ENCODE data around the gene SNRNP35.
"Not testable (repeated sequence)": the region's sequence is repeated elsewhere in the genome, so short reads cannot be mapped to it uniquely, and the experiment has no call there.

SNRNP35 gene

DNA sequence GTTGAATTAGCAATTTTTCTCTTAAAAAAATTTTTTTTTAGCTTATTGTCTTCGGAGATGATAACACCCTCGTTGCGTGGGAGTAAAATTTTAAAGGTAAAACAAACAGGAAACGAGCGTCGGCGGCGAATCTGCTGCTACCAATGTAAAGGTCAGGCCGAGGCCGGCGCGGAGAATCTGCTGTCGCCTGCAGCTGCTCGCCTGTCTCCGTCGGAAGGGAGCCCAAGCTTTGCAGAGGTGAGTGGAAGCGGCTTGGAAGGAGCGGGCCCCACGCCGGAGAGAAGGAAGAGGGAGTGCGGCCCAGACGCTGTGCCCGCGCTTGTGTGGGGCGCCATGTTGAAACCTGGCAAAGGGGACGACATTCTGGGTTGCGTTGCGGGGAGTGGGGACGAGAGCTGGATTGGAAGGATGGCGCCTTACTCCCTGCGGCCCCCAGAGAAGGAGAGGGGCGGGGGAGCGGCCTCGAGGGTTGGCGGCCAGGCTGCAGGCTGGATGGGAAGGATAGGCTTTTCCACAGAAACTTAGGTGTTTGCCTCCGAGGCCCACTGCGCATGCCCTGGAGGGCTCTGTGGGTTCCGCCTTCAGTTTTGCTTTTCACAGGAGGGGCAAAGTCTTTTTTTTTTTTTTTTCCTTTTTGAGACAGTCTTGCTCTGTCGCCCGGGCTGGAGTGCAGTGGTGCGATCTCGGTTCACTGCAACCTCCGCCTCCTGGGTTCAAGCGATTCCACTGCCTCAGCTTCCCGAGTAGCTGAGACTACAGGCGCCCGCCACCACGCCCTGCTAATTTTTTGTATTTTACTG, at the start of gene SNRNP35:
SNRNP35 (plus strand) TSS at position 160 of the 800 bp plus-strand sequence. CDS start 7,402 bp downstream, outside the sequence.
- peak; percentile 85 for DNase-seq

DNA sequence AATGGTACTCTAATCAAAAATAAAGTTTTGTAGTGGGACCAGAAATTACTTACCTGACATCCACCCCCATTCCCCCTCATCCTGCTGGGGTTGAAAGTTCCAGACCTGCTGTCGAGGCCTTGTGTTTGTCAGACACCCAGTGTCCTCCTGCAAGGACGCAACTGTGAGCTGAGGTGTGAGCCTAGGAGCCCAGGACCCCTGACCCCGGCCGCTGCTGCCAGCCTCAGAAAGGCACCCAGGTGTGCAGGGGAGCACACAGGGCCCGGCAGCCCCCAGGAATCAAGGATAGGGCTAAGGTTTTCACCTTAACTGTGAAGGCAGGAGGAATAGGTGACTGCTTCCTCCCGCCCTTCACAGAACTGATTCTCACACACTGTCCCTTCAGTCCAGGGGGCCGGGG, 49.3 kb upstream of the SNRNP35 start:
- not testable (repeated sequence) for DNase-seq

DNA sequence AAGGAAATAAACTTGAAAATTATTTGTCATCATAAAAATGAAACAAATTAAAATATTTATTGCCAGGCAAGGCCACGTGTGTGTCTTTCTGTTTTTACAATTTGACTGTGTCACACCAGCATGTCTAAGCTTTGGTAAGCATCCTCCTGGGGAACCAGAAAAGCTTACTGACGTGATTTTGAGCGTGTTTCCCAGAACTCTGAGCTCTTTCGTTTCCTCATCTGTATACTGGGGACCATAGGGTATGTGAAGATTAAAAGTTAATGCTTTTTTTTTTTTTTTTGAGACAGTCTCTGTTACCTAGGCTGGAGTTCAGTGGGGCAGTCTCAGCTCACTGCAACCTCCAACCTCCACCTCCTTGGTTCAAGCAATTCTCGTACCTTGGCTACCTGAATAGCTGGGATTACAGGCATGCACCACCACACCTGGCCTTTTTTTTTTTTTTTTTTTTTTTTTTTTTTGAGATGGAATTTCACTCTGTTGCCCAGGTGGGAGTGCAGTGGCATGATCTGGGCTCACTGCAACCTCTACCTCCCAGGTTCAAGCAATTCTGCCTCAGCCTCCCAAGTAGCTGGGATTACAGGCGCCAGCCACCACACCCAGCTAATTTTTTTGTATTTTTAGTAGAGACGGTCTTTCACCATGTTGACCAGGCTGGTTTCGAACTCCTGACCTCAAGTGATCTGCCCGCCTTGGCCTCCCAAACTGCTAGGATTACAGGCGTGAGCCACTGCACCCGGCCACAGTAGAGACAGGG, 48.5 kb upstream of the SNRNP35 start:
- DNase-seq, result not testable (repeated sequence)

GRCh38 chr12:123410041-123410412, 47.9 kb upstream of the SNRNP35 start:
- no peak for DNase-seq

DNA sequence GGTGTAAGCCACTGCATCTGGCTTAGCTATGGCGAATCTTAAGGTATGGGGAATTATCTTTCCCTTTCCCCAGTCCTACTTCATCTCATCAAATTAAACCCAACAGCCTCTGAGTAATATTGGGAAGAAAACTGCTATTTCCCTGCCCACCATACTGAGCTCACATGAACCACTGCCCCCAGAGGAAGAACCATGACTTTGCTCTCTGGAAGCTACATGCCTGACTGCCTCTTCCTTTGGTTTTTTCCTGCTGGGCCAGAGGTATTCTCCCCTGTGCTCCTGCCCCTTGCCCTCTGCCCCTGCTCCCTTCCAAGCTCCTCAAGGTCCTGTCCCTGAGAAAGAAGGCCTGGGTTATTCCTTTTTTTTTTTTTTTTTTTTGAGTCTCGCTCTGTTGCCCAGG, 36.6 kb upstream of the SNRNP35 start:
- DNase-seq, result no peak

DNA sequence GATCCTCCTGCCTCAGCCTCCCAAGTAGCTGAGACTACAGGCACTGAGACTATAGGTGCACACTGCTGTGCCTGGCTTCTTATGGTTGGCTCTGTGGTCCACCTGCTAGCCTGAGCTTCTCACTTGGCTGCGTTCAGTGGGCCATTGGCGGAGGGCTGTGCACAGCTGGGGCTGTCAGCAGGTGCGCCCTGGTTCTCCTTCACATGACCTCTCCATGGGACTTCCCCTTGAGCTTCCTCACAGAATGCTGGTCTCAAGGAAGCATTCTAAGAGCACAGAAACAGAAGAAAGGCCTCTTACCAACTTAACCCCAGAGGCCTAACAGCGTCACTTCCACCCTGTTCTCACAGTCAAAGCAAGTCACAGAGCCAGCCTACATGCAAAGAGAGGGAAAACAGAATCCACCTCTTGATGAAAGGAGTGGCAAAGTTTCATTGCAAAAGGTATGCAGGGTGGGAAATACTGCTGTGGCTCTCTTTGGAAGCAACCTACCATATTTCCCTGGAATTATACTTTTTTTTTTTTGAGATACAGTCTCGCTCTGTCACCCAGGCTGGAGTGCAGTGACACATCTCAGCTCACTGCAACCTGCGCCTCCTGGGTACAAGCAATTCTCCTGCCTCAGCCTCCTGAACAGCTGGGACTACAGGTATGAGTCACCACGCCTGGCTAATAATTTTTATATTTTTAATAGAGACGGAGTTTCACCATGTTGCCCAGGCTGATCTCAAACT, 30.7 kb upstream of the SNRNP35 start:
- DNase-seq, result peak; percentile 73

- DNase-seq, result no peak
Observed at GRCh38 chr12:123428591-123428990, 29.3 kb upstream of the SNRNP35 start.

DNA sequence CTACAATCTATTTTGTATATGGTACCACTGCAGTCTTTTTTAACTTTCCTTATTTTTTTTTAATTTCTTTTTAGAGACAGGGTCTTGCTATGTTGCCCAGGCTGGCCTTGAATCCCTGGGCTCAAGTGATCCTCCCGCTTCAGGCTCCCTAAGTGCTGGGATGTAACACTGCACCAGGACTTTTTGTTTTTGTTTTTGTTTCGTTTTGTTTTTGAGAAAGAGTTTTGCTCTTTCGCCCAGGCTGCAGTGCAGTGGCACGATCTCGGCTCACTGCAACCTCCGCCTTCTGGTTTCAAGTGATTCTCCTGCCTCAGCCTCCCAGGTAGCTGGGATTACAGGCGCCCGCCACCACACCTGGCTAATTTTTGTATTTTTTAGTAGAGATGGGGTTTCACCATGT, 28.8 kb upstream of the SNRNP35 start:
- DNase-seq, result not testable (repeated sequence)

DNA sequence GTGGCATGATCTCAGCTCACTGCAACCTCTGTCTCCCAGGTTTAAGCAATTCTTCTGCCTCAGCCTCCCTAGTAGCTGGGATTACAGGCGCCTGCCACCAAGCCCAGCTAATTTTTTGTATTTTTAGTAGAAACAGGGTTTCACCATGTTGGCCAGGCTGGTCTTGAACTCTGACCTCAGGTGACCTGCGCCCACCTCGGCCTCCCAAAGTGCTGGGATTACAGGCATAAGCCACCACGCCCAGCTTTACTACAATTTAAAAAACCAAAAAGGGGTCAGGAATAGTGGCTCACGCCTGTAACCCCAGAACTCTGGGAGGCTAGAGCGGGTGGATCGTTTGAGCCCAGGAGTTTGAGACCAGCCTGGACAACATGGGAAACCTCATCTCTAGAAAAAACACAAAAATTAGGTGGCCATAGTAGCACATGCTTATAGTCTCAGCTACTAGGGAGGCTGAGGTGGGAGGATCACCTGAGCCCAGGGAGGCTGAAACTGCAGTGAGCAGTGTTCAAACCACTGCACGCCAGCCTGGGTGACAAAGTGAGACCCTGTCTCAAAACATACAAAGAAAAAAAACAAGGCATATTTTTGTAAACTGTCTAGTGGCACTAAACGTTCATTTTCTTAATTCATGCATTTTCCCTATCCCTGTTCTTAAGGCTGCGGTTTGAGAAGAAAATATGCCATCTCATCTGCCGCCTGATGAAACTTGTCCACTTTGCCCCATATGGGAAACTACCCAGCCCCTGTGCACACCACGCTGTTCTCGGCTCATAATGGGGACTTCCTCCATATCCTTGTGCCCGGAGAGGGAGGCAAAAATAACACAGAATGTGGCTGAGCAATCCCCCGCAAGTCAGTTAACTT, 25.8 kb upstream of the SNRNP35 start:
- DNase-seq, result peak; percentile 52

GRCh38 chr12:123433615-123434014, 24.3 kb upstream of the SNRNP35 start:
- DNase-seq, result no peak

- DNase-seq, result no peak
Observed at GRCh38 chr12:123435636-123436016, 22.3 kb upstream of the SNRNP35 start.

- DNase-seq, result peak; percentile 91
Observed at GRCh38 chr12:123436017-123436964, 21.6 kb upstream of the SNRNP35 start, which contains the start of gene RILPL2. TSS of gene RILPL2 (minus strand) at chr12:123436684. CDS start at chr12:123436420, 264 bp downstream.

DNA sequence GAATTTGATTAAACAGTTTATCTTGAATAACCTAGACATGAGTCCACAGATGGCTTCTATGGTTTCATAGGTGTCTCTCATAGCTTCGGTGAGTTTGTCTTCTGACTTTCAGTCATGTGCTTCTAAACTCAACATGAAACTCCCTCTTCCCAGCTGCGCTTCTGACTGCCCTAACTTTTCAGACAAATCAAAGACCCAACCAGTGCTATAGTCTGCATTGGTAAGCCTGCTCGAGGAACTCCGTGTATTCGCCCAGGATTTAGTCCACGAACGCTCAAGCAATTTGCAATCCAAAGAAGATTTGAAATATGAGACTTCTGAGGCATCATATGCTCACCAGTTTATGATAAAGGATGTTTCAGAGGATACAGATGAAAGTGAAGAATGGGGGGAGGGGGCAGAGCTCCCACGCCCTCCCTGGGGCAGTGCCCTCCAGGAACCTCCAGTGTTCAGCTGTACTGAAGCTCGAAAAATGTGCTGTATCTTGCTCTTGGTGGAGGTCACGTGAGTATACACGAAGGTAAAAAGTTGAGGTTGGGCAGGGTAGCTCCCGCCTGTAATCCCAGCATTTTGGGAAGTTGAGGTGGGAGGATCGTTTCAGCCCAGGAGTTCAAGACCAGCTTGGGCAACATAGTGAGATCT, 16.3 kb upstream of the SNRNP35 start:
- no peak for DNase-seq

DNA sequence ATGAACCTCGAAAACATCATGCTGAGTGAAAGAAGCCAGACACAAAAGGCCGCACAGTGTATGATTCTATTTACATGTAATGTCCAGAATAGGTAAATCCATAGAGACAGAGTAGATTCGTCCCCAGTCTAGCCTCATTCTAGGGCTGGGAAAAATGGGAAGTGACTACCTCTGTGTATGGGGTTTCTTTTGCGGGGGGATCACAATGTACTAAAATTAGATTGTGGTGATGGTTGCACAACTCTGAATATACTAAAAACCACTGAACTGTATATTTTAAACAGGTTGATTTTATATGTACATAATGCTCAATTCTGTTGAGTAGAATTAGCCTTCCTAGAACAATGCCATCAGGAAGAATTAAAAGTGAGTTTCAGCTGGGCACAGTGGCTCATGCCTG, 15.2 kb upstream of the SNRNP35 start:
- no peak for DNase-seq

- DNase-seq, result no peak
Observed at GRCh38 chr12:123444092-123445026, 13.6 kb upstream of the SNRNP35 start.

DNA sequence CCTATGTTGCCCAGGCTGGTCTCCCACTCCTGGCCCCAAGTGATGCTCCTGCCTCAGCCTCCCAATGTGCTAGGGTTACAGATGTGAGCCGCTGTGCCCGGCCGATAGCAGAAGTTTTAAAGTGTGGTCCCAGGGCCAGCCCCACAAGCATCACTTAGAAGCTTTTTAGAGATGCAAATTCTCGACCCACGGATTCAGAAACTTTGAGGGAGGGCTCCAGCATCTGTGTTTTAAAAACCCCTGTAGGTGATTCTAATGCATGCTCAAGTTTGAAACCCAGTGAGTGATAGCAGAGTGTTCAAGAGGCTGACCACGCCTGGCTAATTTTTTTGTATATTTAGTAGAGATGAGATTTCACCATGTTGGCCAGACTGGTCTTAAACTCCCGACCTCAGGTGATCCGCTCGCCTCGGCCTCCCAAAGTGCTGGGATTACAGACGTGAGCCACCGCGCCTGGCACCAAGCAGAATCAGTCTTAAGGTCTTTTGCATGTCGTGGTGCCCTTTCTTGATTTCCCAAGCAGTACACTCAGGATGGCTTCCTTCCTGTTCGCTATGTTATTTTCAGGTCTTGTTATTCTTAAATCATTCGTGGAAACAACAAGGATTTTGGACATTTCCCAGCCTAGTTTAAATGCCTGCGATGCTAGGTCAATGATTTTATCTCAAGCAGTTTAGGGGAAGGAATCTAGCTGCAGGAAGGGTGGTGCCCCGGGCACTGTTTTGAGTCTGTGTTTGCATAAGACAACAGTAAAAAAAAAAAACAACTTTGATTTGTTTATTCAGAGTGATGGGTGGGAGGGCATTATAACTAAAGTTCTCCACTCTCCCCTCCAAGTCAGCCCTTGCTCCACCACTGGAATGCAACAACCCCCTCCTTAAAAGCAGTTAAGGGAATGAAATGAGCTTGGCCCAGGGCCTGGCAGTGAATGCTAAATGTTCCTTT, 12.3 kb upstream of the SNRNP35 start:
- DNase-seq, result no peak

DNA sequence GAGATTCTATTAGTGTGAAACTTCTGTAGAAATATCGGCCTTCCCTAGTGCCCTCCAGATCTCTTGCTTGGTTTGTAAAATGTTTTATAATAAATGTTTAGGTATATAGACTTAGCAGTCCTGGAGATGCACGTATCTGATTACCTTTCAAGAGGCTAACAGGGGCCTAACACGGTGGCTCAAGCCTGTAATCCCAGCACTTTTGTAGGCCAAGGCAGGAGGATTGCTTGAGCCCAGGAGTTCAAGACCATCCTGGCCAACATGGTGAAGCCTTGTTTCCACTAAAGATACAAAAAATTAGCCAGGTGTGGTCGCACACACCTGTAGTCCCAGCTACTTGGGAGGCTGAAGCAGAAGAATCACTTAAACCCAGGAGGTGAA, 11.6 kb upstream of the SNRNP35 start:
- DNase-seq, result no peak

DNA sequence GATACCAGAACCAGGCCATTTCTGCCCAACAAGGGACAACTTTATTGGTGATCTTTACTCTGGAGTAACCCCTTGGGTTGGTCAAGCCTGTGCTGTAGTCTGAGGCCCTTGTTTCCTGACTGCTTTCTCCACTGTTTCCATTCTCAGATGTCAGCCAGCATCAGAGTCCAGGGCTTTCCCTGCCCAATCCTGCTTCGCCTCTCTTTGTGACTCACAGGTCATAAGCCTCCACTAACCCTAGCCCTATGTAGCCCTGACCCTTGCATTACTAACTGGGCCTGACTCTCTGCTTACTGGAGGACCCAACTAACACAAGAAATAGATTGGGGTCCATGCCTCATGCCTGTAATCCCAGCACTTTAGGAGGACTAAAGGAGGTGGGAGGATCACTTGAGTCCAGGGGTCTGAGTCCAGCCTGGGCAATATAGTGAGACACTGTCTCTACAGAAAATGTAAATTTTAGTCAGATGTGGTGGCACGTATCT, 8.6 kb upstream of the SNRNP35 start:
- peak; percentile 26 for DNase-seq

Data from CD4-positive, alpha-beta T cell treated with Interferon gamma for 1 hour (primary cell).